Spleen (tissue), 7 donors: ENCODE data around the gene CDKL1.

ENCODE experiments used
- CTCF ChIP-seq, 11 experiments: fragments of 200-600 bp in 7 of 11; fragments of 450-650 bp in 4 of 11; sonication (generic) in 4 of 11; IDR thresholded peaks in 8 of 11; conservative IDR thresholded peaks in 3 of 11; 1 replicate in 7 of 11; 2 replicates in 4 of 11; pipeline versions ENCODE4 v1.4.0 to v1.8.0; 2016 to 2021; ENCODE audit warnings: antibody characterized with exemption in 11 of 11, inconsistent platforms in 4 of 11, mild to moderate bottlenecking in 1 of 11
- POLR2AphosphoS5 ChIP-seq, 3 donors: sonication (generic); formaldehyde crosslinking; IDR thresholded peaks; one replicate each; pipeline ENCODE4 v1.5.1; 2017; ENCODE audit warnings: antibody characterized with exemption in 3 of 3
- donor health status: DM: no; HTN: no; CAD: no; lungs with moderate emphysema.
- donor health status: DM: no; HTN: no; CAD: no.
- donor health status: DM: no; HTN: no; CAD: no.

- TF ChIP-seq CTCF (IDR thresholded peaks at IDR 0.05 in 8 of 11, conservative IDR thresholded peaks at IDR 0.05 in 3 of 11): no peak
- TF ChIP-seq POLR2AphosphoS5 (IDR thresholded peaks at IDR 0.05): no peak
Measured at GRCh38 chr14:50399251-50400032, 2.8 kb upstream of the CDKL1 start.
